ENCODE results near the gene FZR1.
"Not testable (repeated sequence)": the region's sequence is repeated elsewhere in the genome, so short reads cannot be mapped to it uniquely, and the experiment has no call there.

The FZR1 gene

DNA sequence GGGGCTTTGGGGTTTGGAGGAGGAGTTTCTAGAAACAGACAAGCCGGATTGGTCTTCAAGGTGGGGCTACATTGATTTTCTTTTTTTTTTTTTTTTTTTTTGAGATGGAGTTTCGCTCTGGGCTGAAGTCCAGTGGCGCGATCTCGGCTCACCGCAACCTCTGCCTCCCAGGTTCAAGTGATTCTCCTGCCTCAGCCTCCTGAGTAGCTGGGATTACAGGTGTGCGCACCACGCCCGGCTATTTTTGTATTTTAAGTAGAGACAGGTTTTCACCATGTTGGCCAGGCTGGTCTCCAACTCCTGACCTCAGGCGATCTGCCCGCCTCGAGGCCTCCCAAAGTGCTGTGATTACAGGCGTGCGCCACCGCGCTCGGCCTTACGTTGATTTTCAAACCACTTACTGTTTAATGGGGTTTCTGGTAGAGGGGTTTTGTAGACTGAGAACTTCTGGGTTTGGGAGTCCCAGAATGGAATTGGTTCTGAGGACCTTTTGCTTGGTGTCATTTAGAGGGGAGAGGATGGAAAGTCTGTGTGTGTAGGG, 2.1 kb downstream of the FZR1 start:
- H3K9me3 Mint-ChIP-seq; H3K27me3 Mint-ChIP-seq; ATAC-seq (replicated peaks); DNase-seq: not testable (repeated sequence)
- H3K36me3 Mint-ChIP-seq (ENCODE audit: insufficient read depth) = peaks cover 48% of the 10 kb centered on the region
- peak overlapping the region; percentile 35 to 99 for H3K27ac Mint-ChIP-seq
- peak overlapping the region; percentile 94 to 95 for H3K4me3 Mint-ChIP-seq
- peaks cover 50 to 52% of the 10 kb centered on the region in 2 donors for H3K4me1 Mint-ChIP-seq (ENCODE audit: low read depth in 2 of 2)

DNA sequence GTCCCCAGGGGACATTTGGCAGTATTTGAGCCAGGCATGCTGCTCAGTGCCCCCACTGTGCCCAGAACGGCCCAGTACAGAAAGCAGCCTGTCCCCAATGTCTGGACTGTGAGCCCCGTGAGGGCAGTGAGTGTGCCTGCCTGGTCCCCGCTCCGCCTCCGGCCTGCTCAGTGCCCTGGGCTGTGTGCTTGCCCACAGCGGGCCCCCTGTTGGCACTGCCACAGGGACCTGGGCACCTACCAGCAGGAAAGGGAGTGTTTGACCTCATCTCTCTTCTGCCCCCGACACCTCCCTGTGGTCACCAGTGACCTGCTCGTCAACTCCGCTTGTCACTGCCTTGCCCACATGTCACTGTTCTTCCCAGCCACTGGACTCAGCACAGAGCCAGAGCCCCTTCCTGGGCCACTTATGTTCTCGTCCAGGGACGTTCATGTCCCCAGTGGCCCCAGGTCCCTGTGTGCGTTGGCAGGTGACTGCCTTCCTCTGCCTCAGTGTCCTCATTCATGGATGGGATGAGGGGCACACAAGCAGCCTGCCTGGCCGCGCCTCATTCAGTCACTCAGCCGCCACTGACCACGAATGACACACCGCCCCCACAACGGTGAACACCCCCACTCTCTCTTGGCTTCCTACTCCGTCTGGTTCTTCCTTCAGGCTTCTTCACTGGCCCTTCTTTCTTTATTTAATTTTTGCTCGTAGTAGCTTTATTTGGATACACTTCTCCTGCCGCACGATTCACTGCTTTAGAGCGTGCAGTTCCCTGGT, 2.8 kb downstream of the FZR1 start:
- H3K9me3 Mint-ChIP-seq = no peaks in the 10 kb centered on the region
- ATAC-seq (replicated peaks) (no peak), DNase-seq (no peak)
- H3K27me3 Mint-ChIP-seq = no peaks in the 10 kb centered on the region
- peaks cover 55% of the 10 kb centered on the region in 2 donors for H3K4me1 Mint-ChIP-seq (ENCODE audit: low read depth in 2 of 2)
- H3K4me3 Mint-ChIP-seq = peak overlapping the region; percentile 94 to 95
- peak overlapping the region; percentile 35 to 56 for H3K27ac Mint-ChIP-seq
- H3K36me3 Mint-ChIP-seq (ENCODE audit: insufficient read depth) = peaks cover 45% of the 10 kb centered on the region

DNA sequence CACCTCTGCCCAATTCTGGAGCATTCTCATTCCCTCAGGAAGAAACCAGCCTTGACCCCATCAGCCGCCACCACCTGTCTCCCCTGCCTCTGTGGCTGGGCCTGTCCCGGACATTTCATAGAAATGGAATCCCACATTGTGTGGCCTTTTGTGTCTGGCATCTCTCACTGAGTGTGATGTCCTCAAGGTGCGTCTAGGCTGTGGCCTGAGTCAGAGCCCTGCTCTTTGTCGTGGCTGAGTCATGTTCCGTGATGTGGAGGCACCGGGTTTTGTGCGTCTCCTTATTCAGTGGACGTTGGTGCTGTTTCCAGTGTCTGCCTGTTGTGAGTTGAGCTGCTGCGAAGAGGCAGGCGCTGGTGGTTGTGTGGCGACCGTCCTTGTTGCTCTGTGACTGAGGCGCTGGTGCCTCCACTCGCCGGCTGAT, 3.5 kb downstream of the FZR1 start:
- ATAC-seq (replicated peaks) (no peak), DNase-seq (no peak)
- Mint-ChIP-seq H3K36me3 (ENCODE audit: insufficient read depth) (peaks cover 49% of the 10 kb centered on the region), H3K4me3 (peak overlapping the region; percentile 59 to 62), H3K27ac (peak overlapping the region; percentile 35 to 56), H3K27me3 (no peaks in the 10 kb centered on the region), H3K9me3 (no peaks in the 10 kb centered on the region), H3K4me1 (ENCODE audit: low read depth in 2 of 2) (peaks cover 58 to 61% of the 10 kb centered on the region in 2 donors)

- Mint-ChIP-seq H3K27me3 (no peaks in the 10 kb centered on the region), H3K9me3 (no peaks in the 10 kb centered on the region), H3K4me3 (no peak overlapping the region), H3K27ac (peak overlapping the region in 1 of 2 donors; percentile 67), H3K4me1 (ENCODE audit: low read depth in 2 of 2) (peaks cover 54 to 56% of the 10 kb centered on the region in 2 donors), H3K36me3 (ENCODE audit: insufficient read depth) (peaks cover 47% of the 10 kb centered on the region)
- no peak for ATAC-seq (replicated peaks)
- no peak for DNase-seq
Measured at GRCh38 chr19:3510727-3511126, 4.6 kb downstream of the FZR1 start.

DNA sequence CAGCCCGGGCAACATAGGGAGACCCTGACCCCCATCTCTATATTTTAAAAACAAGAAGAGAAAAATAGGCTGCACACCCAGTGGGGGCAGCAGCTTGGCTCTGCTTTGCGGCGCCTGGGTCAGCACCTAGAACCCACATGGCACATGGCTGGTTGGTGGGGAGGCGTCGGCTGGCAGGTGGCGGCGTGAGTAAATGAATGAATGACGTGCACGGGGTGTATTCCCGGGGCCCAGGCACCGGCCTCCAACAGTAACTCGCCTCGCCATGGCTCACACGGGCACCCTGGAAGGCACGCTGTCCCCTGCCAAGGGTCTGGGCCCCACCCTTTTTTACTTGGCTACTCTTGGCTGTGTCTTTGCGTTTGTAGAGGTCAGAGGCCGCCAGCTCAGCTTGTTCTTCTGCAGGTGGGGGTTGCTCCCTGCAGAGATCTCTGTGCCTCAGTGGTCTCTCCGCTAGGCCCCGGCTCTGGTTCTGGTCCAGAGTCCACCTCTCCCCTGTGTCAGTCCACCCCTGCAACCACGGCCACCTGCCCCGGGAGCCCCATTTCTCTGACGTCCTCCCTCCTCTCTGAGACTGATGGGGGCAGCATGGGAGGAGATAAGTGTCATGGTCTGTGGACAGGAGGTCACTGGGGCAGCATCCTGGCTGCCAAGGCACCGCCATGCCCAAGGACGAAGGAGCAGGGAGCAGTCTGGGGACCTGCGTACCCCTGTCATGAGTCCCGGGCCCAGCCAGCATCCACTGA, 5.6 kb downstream of the FZR1 start:
- Mint-ChIP-seq H3K9me3 (no peaks in the 10 kb centered on the region), H3K27me3 (no peaks in the 10 kb centered on the region), H3K27ac (peak overlapping the region; percentile 62 to 86), H3K4me1 (ENCODE audit: low read depth in 2 of 2) (peaks cover 50 to 62% of the 10 kb centered on the region in 2 donors), H3K4me3 (peak overlapping the region in 1 of 2 donors; percentile 38), H3K36me3 (ENCODE audit: insufficient read depth) (peaks cover 41% of the 10 kb centered on the region)
- ATAC-seq (replicated peaks) (no peak), DNase-seq (no peak)

DNA sequence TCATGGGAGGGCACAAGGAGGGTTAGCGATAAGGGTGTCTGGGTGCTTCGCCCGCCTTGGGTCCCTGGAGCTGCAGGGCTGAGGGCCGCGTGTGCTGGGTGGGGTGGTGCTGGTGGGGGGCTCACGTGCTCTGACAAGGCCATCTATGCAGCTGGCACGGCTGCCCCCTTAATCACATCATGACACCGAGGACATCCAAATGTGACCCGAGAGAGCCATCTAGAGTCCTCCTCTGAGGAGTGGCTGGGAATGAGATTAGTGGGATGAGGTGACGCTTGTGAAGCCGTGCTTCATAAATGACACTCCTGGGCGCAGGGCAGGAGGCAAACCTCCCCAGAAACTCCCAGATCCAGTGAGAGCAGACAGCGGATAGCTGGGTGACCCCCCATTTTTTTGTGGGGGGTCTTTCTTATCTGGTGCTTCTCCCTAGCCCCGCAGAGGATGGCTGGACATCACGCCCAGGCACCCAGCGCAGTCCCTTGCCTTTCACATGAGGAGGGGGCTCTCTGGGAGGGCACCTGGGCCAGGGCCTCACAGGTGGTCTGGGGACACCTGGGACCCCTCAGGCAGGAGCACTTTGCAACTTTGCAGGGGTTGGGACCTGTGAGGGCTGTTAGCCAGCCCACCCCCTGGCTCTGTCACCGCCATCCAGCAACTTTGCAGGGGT, 6.6 kb downstream of the FZR1 start:
- Mint-ChIP-seq H3K4me3 (no peak overlapping the region), H3K36me3 (ENCODE audit: insufficient read depth) (peaks cover 41% of the 10 kb centered on the region), H3K27me3 (no peaks in the 10 kb centered on the region), H3K9me3 (no peaks in the 10 kb centered on the region), H3K27ac (peak overlapping the region; percentile 12 to 62), H3K4me1 (ENCODE audit: low read depth in 2 of 2) (peaks cover 43 to 57% of the 10 kb centered on the region in 2 donors)
- ATAC-seq (replicated peaks) (no peak), DNase-seq (no peak)

DNA sequence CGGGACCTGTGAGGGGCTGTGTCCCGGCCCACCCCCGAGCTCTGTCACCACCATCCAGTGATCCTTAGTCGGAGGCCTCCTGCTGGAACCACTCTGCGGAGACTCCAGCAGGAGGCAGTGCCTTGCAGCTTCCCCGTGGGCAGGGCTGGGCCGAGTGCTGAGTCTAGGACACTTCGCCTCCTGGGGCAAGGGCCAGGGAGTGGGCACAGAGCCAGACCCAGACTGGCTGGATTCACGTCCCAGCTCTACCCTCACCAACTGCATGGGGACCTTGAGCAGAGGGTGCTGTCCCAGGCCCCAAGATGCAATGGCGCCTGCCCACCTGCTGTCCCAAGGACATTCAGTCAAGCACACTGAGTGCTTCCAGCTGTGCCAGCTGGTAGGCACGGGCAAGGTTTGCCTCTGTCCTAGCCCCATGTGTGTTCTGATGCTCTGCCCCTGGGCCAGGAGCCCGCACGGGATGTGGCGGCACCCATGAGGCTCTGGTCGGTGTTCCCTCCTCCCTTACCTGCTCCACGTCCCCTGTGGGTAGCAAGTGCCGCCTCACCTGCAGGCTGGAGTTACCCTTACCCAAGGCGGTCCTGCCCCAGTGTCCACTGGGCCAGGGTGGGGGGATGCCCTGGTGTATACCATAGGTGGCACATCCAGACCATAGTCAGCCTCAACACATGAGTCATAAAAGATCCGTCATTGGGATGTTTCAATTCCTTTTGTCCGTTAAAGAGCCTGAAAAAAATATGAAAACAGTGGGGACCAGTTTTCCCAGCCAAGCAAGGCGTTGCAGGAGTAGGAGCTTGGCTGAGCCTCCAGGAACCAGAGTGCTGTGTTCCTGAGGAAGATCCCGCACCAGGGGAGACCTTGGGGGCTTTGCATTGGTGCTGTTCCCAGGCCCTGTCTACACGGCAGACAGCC, 7.4 kb downstream of the FZR1 start:
- Mint-ChIP-seq H3K9me3 (no peaks in the 10 kb centered on the region), H3K4me1 (ENCODE audit: low read depth in 2 of 2) (peaks cover 40 to 54% of the 10 kb centered on the region in 2 donors), H3K4me3 (no peak overlapping the region), H3K27me3 (no peaks in the 10 kb centered on the region), H3K27ac (peak overlapping the region in 1 of 2 donors; percentile 12), H3K36me3 (ENCODE audit: insufficient read depth) (peaks cover 38% of the 10 kb centered on the region)
- ATAC-seq (replicated peaks) = no peak
- no peak for DNase-seq

- H3K4me3 Mint-ChIP-seq = peak overlapping the region in 1 of 2 donors; percentile 33
- ATAC-seq (replicated peaks) (no peak), DNase-seq (no peak)
- H3K4me1 Mint-ChIP-seq (ENCODE audit: low read depth in 2 of 2) = peaks cover 25 to 45% of the 10 kb centered on the region in 2 donors
- no peaks in the 10 kb centered on the region for H3K27me3 Mint-ChIP-seq
- H3K9me3 Mint-ChIP-seq = no peaks in the 10 kb centered on the region
- H3K27ac Mint-ChIP-seq = peak overlapping the region; percentile 73 to 92
- peaks cover 38% of the 10 kb centered on the region for H3K36me3 Mint-ChIP-seq (ENCODE audit: insufficient read depth)
Measured at GRCh38 chr19:3514930-3515329, 8.8 kb downstream of the FZR1 start.

DNA sequence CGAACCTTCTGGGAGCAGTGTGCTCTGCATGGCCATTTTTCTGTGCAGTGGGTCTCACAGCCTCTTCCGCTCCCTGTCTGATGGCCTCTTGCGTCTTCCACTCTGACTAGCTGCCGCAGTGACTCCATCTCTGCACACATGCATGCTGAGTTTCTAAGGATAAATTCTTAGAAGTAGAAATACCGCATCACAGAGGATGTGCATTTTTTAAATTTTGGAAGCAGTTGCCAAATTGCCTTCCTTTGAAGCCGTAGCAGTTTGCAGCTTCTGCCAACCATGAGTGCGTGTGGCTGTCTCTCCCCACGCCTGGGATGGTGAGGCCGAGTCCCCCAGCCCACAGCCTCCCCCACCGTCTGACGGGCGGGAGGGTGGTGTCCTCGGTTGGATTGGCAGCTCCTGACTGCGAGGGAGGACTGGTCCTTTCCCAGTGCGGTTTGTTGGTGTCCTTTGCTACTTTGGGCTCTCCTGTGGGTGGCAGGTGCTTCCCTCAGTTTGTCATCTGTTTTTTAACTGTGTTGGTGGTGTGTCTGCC, 9.8 kb downstream of the FZR1 start:
- DNase-seq = no peak
- Mint-ChIP-seq H3K27me3 (no peaks in the 10 kb centered on the region), H3K4me3 (peak overlapping the region in 1 of 2 donors; percentile 56), H3K36me3 (ENCODE audit: insufficient read depth) (peaks cover 31% of the 10 kb centered on the region), H3K27ac (peak overlapping the region; percentile 79 to 92), H3K9me3 (no peaks in the 10 kb centered on the region), H3K4me1 (ENCODE audit: low read depth in 2 of 2) (peaks cover 20 to 44% of the 10 kb centered on the region in 2 donors)
- ATAC-seq (replicated peaks) = no peak

DNA sequence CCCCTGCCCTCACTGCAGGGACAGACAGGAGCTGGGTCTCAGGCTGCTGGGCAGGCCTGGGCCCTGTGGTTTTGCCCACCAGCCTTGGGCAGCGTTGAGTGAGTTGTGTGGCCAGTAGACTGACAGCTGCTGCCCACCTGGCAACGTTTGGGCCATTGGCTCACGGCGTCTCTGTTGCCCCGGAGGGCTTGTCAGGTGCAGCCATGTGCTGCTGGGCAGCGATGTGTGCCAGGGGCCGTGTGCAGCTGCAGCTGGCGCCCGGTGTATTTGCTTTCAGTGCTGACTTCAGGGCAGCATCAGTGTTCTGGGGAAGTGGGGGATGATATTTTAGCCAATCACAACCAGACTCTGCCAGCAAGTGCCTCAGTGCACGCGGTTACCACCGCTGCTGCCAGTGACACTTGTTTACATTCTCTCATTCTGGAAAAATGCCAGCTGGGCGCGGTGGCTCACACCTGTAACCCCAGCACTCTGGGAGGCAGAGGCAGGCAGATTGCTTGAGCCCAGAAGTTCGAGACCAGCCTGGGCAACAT, 10.6 kb downstream of the FZR1 start:
- peaks cover 21 to 43% of the 10 kb centered on the region in 2 donors for H3K4me1 Mint-ChIP-seq (ENCODE audit: low read depth in 2 of 2)
- peak; percentile 51 to 62 (median 61) for DNase-seq
- peaks cover 32% of the 10 kb centered on the region for H3K36me3 Mint-ChIP-seq (ENCODE audit: insufficient read depth)
- H3K27me3 Mint-ChIP-seq = no peaks in the 10 kb centered on the region
- peak overlapping the region in 1 of 2 donors; percentile 56 for H3K4me3 Mint-ChIP-seq
- ATAC-seq (replicated peaks) = peak; percentile 92
- no peaks in the 10 kb centered on the region for H3K9me3 Mint-ChIP-seq
- peak overlapping the region; percentile 79 to 92 for H3K27ac Mint-ChIP-seq

- Mint-ChIP-seq H3K27me3 (no peaks in the 10 kb centered on the region), H3K36me3 (ENCODE audit: insufficient read depth) (peaks cover 38% of the 10 kb centered on the region), H3K27ac (peak overlapping the region in 1 of 2 donors; percentile 44), H3K4me1 (ENCODE audit: low read depth in 2 of 2) (peaks cover 17 to 39% of the 10 kb centered on the region in 2 donors), H3K4me3 (no peak overlapping the region), H3K9me3 (no peaks in the 10 kb centered on the region)
- no peak for DNase-seq
- ATAC-seq (replicated peaks) = no peak
Measured at GRCh38 chr19:3517638-3518037, 11.5 kb downstream of the FZR1 start.

DNA sequence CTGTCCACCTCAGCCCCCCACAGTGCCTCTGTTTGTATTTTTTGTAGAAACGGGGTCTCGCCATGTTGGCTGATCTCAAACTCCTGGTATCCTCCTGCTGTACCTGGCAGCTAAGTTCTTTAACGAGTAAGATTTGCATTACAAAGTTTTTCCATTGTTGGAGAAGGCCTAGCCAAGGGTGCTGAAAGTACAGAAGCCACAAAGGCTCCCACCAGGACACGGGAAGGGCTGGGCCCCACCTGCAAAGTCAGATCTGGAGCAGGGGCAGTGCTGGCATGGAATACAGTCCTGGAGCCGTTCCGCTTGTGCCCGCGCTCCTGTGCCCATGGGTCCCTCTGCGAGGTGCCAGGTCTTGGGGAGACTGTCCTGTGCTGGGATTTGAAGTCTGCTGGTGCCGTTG, 12.1 kb downstream of the FZR1 start:
- ATAC-seq (replicated peaks) (no peak), DNase-seq (no peak)
- no peak overlapping the region for H3K4me3 Mint-ChIP-seq
- peak overlapping the region in 1 of 2 donors; percentile 44 for H3K27ac Mint-ChIP-seq
- no peaks in the 10 kb centered on the region for H3K27me3 Mint-ChIP-seq
- H3K4me1 Mint-ChIP-seq (ENCODE audit: low read depth in 2 of 2) = peaks cover 17 to 39% of the 10 kb centered on the region in 2 donors
- H3K9me3 Mint-ChIP-seq = no peaks in the 10 kb centered on the region
- H3K36me3 Mint-ChIP-seq (ENCODE audit: insufficient read depth) = peaks cover 39% of the 10 kb centered on the region

Data from effector memory CD8-positive, alpha-beta T cell (primary cell).